SU-DHL-6 (cell line): Measurements from ENCODE around the gene RBL2.
"Not testable (repeated sequence)": the region's sequence is repeated elsewhere in the genome, so short reads cannot be mapped to it uniquely, and the experiment has no call there.

Experiments used
- H2AFZ ChIP-seq: fragments of 200-600 bp; sonication (generic); 2 replicates; pipeline ENCODE4 v1.6.1; 2014; ENCODE audit warnings: low read depth, mild to moderate bottlenecking, moderate library complexity, mixed read lengths, antibody characterized with exemption, low read length; ENCODE audit not compliant: severe bottlenecking
- H3F3A ChIP-seq: fragments of 200-600 bp; shearing (Covaris generic); 2 replicates; pipeline ENCODE4 v1.6.0; 2016; ENCODE audit warnings: antibody characterized with exemption, mild to moderate bottlenecking; ENCODE audit not compliant: insufficient read depth
- H3K27ac ChIP-seq: fragments of 200-600 bp; sonication (generic); 2 replicates; pipeline ENCODE4 v1.5.1; 2016; ENCODE audit warnings: low read depth, mild to moderate bottlenecking, low read length, moderate library complexity, mixed read lengths
- H3K27me3 ChIP-seq: fragments of 200-600 bp; sonication (generic), shearing (Covaris generic); 2 replicates; pipeline ENCODE4 v1.6.0; 2014; ENCODE audit warnings: mild to moderate bottlenecking, low read length
- H3K36me3 ChIP-seq: fragments of 200-600 bp; sonication (generic); 2 replicates; pipeline ENCODE4 v1.6.1; 2014; ENCODE audit warnings: mild to moderate bottlenecking, low read length, mixed read lengths
- H3K4me2 ChIP-seq: fragments of 300-600, 200-600 bp; shearing (Covaris generic), sonication (generic); 2 replicates; pipeline ENCODE4 v1.6.0; 2014; ENCODE audit warnings: low read length, low read depth, mild to moderate bottlenecking; ENCODE audit not compliant: poor library complexity, severe bottlenecking
- H3K4me3 ChIP-seq: fragments of 200-600 bp; sonication (generic); 2 replicates; pipeline ENCODE4 v1.5.1; 2014; ENCODE audit warnings: antibody characterized with exemption, low read length, mild to moderate bottlenecking, mixed read lengths; ENCODE audit not compliant: insufficient read depth, poor library complexity, severe bottlenecking
- H3K79me2 ChIP-seq: fragments of 200-600 bp; sonication (generic); 2 replicates; pipeline ENCODE4 v1.6.1; 2014; ENCODE audit warnings: mild to moderate bottlenecking, low read length, moderate library complexity; ENCODE audit not compliant: insufficient read depth
- H3K9ac ChIP-seq: fragments of 200-600 bp; sonication (generic); 2 replicates; pipeline ENCODE4 v1.7.0; 2014; ENCODE audit warnings: mild to moderate bottlenecking, low read length
- H3K9me2 ChIP-seq: fragments of 200-600 bp; sonication (generic); replicated peaks from 2 replicates; pipeline ENCODE4 v1.6.1; 2014; ENCODE audit warnings: low read length; ENCODE audit not compliant: insufficient read depth
- H3K9me3 ChIP-seq: fragments of 200-600 bp; sonication (generic); 2 replicates; pipeline ENCODE4 v1.6.1; 2014; ENCODE audit warnings: low read length, mixed read lengths; ENCODE audit not compliant: insufficient read depth
- H4K20me1 ChIP-seq: fragments of 200-600 bp; sonication (generic); 2 replicates; pipeline ENCODE4 v1.6.1; 2014; ENCODE audit warnings: low read depth, mild to moderate bottlenecking, antibody characterized with exemption, low read length, moderate library complexity, mixed read lengths
- EZH2phosphoT487 ChIP-seq: fragments of 200-600 bp; sonication (generic), shearing (Covaris generic); conservative IDR thresholded peaks from 2 replicates; pipeline ENCODE4 v1.6.1; 2018; ENCODE audit warnings: mild to moderate bottlenecking, antibody characterized with exemption, low read length, moderate library complexity, mixed read lengths
- TF ChIP-seq, protein P1 (sequence below): fragments of 200-600 bp; sonication (generic); IDR thresholded peaks from one replicate; pipeline ENCODE4 v1.5.1; 2017; ENCODE audit warnings: antibody characterized with exemption, mild to moderate bottlenecking, low read length, moderate library complexity; ENCODE audit not compliant: insufficient read depth, poor library complexity, severe bottlenecking

RBL2 gene

DNA sequence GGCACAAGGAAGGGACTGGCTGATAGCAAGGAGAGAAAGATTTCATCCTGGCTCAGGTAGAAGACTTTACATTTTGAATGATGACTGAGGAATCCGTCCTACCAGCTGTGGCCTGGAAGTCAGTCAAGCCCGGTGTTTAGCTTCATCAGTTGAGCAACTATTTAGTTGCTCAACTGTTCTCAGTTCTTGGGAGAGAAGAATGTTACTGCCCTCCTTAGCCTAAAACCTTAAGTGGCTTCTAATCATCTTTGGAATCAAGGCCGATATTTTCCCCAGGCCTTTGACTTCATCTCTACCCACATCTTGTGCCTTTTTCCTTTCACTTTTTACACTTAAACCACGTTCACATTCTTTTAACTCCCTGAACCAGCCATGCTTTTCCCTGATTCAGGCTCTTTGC, 17.3 kb upstream of the RBL2 start:
- no peak overlapping the region for H3K4me3 ChIP-seq
- no peak overlapping the region for H2AFZ ChIP-seq
- H3K9me2 ChIP-seq, result no peaks in the 10 kb centered on the region
- no peaks in the 10 kb centered on the region for H4K20me1 ChIP-seq
- H3K27me3 ChIP-seq, result no peaks in the 10 kb centered on the region
- no peak overlapping the region for H3K27ac ChIP-seq
- H3K9ac ChIP-seq, result no peak overlapping the region
- no peaks in the 10 kb centered on the region for H3K36me3 ChIP-seq
- TF ChIP-seq, protein P1, sequence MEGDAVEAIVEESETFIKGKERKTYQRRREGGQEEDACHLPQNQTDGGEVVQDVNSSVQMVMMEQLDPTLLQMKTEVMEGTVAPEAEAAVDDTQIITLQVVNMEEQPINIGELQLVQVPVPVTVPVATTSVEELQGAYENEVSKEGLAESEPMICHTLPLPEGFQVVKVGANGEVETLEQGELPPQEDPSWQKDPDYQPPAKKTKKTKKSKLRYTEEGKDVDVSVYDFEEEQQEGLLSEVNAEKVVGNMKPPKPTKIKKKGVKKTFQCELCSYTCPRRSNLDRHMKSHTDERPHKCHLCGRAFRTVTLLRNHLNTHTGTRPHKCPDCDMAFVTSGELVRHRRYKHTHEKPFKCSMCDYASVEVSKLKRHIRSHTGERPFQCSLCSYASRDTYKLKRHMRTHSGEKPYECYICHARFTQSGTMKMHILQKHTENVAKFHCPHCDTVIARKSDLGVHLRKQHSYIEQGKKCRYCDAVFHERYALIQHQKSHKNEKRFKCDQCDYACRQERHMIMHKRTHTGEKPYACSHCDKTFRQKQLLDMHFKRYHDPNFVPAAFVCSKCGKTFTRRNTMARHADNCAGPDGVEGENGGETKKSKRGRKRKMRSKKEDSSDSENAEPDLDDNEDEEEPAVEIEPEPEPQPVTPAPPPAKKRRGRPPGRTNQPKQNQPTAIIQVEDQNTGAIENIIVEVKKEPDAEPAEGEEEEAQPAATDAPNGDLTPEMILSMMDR, result no peak
- no peak for TF ChIP-seq EZH2phosphoT487
- H3K9me3 ChIP-seq, result peaks cover 2% of the 10 kb centered on the region; the same call in 1 of the 2 replicates
- no peak overlapping the region for H3K4me2 ChIP-seq
- H3K79me2 ChIP-seq, result no peaks in the 10 kb centered on the region
- no peaks in the 10 kb centered on the region for H3F3A ChIP-seq

DNA sequence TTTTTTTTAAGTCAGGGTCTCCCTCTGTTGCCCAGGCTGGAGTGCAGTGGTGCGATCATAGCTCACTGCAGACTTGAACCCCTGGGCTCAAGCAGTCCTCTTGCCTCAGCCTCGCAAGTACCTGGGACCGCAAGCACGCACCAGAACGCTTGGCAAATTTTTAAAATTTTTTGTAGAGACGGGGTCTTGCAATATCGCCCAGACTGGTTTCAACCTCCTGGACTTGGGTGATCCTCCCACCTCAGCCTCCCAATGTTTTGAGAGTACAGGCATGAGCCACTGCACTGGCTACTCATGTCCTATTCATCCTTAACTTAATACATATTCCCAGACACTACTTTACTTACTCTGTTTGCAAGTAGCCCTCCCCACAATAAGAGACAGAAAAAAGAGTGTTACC, 16.3 kb upstream of the RBL2 start:
- Histone ChIP-seq H3K9me2 (no peaks in the 10 kb centered on the region), H4K20me1 (no peaks in the 10 kb centered on the region), H3K9ac (no peak overlapping the region), H3K27ac (no peak overlapping the region), H3K79me2 (no peaks in the 10 kb centered on the region), H3K27me3 (no peaks in the 10 kb centered on the region), H3F3A (no peaks in the 10 kb centered on the region), H3K4me3 (no peak overlapping the region), H2AFZ (no peak overlapping the region), H3K36me3 (no peaks in the 10 kb centered on the region), H3K4me2 (no peak overlapping the region), H3K9me3 (peaks cover 4% of the 10 kb centered on the region; the same call in 1 of the 2 replicates)
- TF ChIP-seq EZH2phosphoT487, result no peak
- TF ChIP-seq, protein P1, result no peak

DNA sequence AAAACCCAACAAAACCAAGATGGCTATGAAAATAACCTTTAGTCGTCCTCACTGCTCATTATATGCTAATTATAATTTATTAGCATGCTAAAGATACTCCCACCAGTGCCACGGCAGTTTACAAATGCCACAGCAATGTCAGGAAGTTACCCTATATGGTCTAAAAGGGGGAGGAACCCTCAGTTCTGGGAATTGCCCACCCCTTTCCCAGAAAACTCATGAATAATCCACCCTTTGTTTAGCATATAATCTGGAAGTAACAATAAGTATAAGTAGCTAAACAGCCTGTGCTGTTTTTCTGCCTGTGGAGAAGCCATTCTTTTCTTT, 14.9 kb upstream of the RBL2 start:
- H3K9me3 ChIP-seq, result peaks cover 11% of the 10 kb centered on the region; the same call in 1 of the 2 replicates
- H3K27me3 ChIP-seq, H4K20me1 ChIP-seq, H3K9ac ChIP-seq, H2AFZ ChIP-seq, H3K9me2 ChIP-seq, H3K79me2 ChIP-seq, H3K4me2 ChIP-seq, H3K36me3 ChIP-seq, H3K27ac ChIP-seq, H3K4me3 ChIP-seq, H3F3A ChIP-seq: not testable (repeated sequence)

DNA sequence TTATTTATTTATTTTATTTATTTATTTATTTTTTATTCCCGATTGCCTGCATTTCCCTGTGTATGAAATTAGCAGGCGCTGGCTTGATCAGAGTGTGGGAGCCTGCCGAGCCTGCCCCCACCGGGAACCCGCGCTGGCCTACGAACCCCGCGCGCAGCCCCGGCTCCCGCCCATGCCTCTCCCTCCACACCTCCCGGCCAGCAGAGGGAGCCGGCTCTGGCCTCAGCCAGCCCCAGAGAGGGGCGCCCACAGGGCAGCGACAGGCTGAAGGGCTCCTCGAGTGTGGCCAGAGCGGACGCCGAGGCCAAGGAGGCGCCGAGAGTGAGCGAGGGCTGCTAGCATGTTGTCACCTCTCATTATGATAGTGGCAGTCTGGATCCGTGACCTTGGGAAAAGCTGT, 13.0 kb upstream of the RBL2 start:
- Histone ChIP-seq H3K36me3 (0 out of 2 replicates have a peak, but pooled peaks cover 5% of the 10 kb centered on the region), H4K20me1 (no peaks in the 10 kb centered on the region)

DNA sequence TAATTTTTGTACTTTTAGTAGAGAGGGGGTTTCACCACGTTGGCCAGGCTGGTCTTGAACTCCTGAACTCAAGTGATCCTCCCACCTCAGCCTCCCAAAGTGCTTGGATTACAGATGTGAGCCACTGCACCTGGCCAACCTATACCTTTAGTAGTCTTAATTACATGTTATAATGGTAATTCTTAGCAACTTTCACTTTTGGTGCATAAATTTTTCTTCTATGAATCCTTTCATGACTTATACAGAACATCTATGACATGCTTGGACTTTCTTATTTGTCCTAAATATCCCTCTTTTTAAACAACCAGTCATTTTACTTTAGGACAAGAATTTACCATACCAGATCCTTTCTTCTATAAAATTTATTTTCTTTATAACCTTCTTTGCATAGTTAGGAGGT, 10.3 kb upstream of the RBL2 start:
- H2AFZ ChIP-seq, H3K79me2 ChIP-seq, H3K9ac ChIP-seq, H3K4me3 ChIP-seq, H3K36me3 ChIP-seq, H4K20me1 ChIP-seq, H3F3A ChIP-seq, H3K27me3 ChIP-seq, H3K4me2 ChIP-seq, H3K9me2 ChIP-seq, H3K27ac ChIP-seq: not testable (repeated sequence)
- peaks cover 19% of the 10 kb centered on the region for H3K9me3 ChIP-seq

More for the DNA sequence above, 13.0 kb upstream of the RBL2 start:
- Histone ChIP-seq H2AFZ (no peak overlapping the region), H3K4me2 (no peak overlapping the region), H3K9me2 (no peaks in the 10 kb centered on the region), H3K27ac (no peak overlapping the region), H3K27me3 (no peaks in the 10 kb centered on the region), H3K9me3 (peaks cover 19% of the 10 kb centered on the region), H3K4me3 (no peak overlapping the region), H3K9ac (no peak overlapping the region), H3K79me2 (no peaks in the 10 kb centered on the region), H3F3A (no peaks in the 10 kb centered on the region)
- TF ChIP-seq, protein P1, result no peak
- no peak for TF ChIP-seq EZH2phosphoT487
